ENCODE data around the gene ANGPTL7. TPM values are rescaled to one million over a fixed set of nuclear protein-coding genes. Genes with fewer than 3 reads are reported as not detected.

ANGPTL7 gene
- total RNA-seq, 1 experiment from 2014 or later, result not detected

- H3K36me3 Mint-ChIP-seq, result peaks cover 29% of the 10 kb centered on the region
- ChIA-PET POLR2A (no interaction called here), CTCF (no interaction called here)
- no peak for TF ChIP-seq HMGA2 (CRISPR knock-in tag; IDR thresholded peaks at IDR 0.05)
- TF ChIP-seq ZNF416 (CRISPR knock-in tag; IDR thresholded peaks at IDR 0.05), result no peak
- no peak for TF ChIP-seq IRF2 (CRISPR knock-in tag; IDR thresholded peaks at IDR 0.05; ENCODE audit: borderline replicate concordance, low read depth)
- TF ChIP-seq HMGXB4 (CRISPR knock-in tag; IDR thresholded peaks at IDR 0.05), result no peak
- no peak for TF ChIP-seq JUN (CRISPR knock-in tag; IDR thresholded peaks at IDR 0.05)
- TF ChIP-seq ERG (CRISPR knock-in tag; IDR thresholded peaks at IDR 0.05), result no peak
- TF ChIP-seq ZMAT4 (CRISPR knock-in tag; IDR thresholded peaks at IDR 0.05), result no peak
- peaks cover 3% of the 10 kb centered on the region for H3K4me1 Mint-ChIP-seq
- DNase-seq (ENCODE audit: low spot score) (no peak), ATAC-seq (no peak)
- no peak overlapping the region for H3K4me3 Mint-ChIP-seq
- H3K27me3 Mint-ChIP-seq (ENCODE audit: low read depth), result no peaks in the 10 kb centered on the region
- H3K9me3 Mint-ChIP-seq, result no peaks in the 10 kb centered on the region
- H3K27ac Mint-ChIP-seq, result no peak overlapping the region
Measured at GRCh38 chr1:11152755-11153154, 36.4 kb upstream of the ANGPTL7 start.

- Mint-ChIP-seq H3K27ac (no peak overlapping the region), H3K4me3 (no peak overlapping the region), H3K4me1 (no peaks in the 10 kb centered on the region; the same call in 1 of the 2 replicates), H3K27me3 (ENCODE audit: low read depth) (no peaks in the 10 kb centered on the region), H3K36me3 (peaks cover 29% of the 10 kb centered on the region), H3K9me3 (no peaks in the 10 kb centered on the region)
- DNase-seq (ENCODE audit: low spot score) (no peak), ATAC-seq (no peak)
- POLR2A ChIA-PET, result no interaction called here
- TF ChIP-seq ZNF423 (CRISPR knock-in tag; IDR thresholded peaks at IDR 0.05) (no peak), TP53 (CRISPR knock-in tag; IDR thresholded peaks at IDR 0.05) (no peak), ESRRA (CRISPR knock-in tag; IDR thresholded peaks at IDR 0.05; ENCODE audit: borderline replicate concordance) (no peak), AFF4 (CRISPR knock-in tag; IDR thresholded peaks at IDR 0.05; ENCODE audit: borderline replicate concordance) (no peak), ATF1 (CRISPR knock-in tag; IDR thresholded peaks at IDR 0.05) (no peak), MAX (CRISPR knock-in tag; IDR thresholded peaks at IDR 0.05) (no peak), HMGXB4 (CRISPR knock-in tag; IDR thresholded peaks at IDR 0.05) (no peak), ZNF512 (CRISPR knock-in tag; IDR thresholded peaks at IDR 0.05; ENCODE audit: borderline replicate concordance) (no peak), GRHL2 (CRISPR knock-in tag; IDR thresholded peaks at IDR 0.05; ENCODE audit: insufficient replicate concordance, severe bottlenecking) (no peak), ZSCAN18 (CRISPR knock-in tag; IDR thresholded peaks at IDR 0.05) (no peak), ZBTB21 (CRISPR knock-in tag; IDR thresholded peaks at IDR 0.05; ENCODE audit: borderline replicate concordance) (no peak), NR3C1 (CRISPR knock-in tag; conservative IDR thresholded peaks at IDR 0.05; ENCODE audit: low read depth) (no peak)
- CTCF ChIA-PET, result no interaction called here
Measured at GRCh38 chr1:11153184-11153583, 36.0 kb upstream of the ANGPTL7 start.

All from WTC11 (cell line).